ENCODE results near the gene FAM89A. TPM values are rescaled to one million over a fixed set of nuclear protein-coding genes. Genes with fewer than 3 reads are reported as not detected.

FAM89A gene
- total RNA-seq, 1 experiment from 2014 or later: 1.5 TPM

- Mint-ChIP-seq H3K4me1 (peaks cover 8% of the 10 kb centered on the region in 2 experiments), H3K4me3 (no peak overlapping the region), H3K36me3 (ENCODE audit: insufficient read depth in 1 of 3, low read depth in 3 of 3) (no peaks in the 10 kb centered on the region), H3K27ac (no peak overlapping the region), H3K9me3 (no peaks in the 10 kb centered on the region), H3K27me3 (ENCODE audit: low read depth) (peaks cover 92% of the 10 kb centered on the region)
- H2BK12ac ChIP-seq (ENCODE audit: insufficient read length, low read depth, low read length): no peak overlapping the region
- H3K9me3 ChIP-seq (ENCODE audit: control insufficient read depth, low read depth, low read length): no peaks in the 10 kb centered on the region
- no peaks in the 10 kb centered on the region for H3K4me1 ChIP-seq (ENCODE audit: insufficient read depth, low read length)
- H3K56ac ChIP-seq (ENCODE audit: insufficient read length, low read depth, low read length): no peak overlapping the region
- no peak overlapping the region for H3K18ac ChIP-seq (ENCODE audit: insufficient read length, low read depth, low read length)
- WGBS (ENCODE audit: extremely low coverage, insufficient read length, low lambda C conversion rate): no CpG with 5 or more reads among the region's 7 CpGs
- H3K27me3 ChIP-seq (ENCODE audit: insufficient read depth, low read length): peaks cover 12% of the 10 kb centered on the region; the same call in 1 of the 2 replicates
- H3K14ac ChIP-seq (ENCODE audit: insufficient read depth, low read length): no peak overlapping the region
- H4K91ac ChIP-seq (ENCODE audit: insufficient read length, low read depth, low read length): no peak overlapping the region
- H3K23me2 ChIP-seq (ENCODE audit: insufficient read length, low read depth, low read length, poor library complexity, severe bottlenecking): no peaks in the 10 kb centered on the region
- no peak overlapping the region for H2AK5ac ChIP-seq (ENCODE audit: insufficient read length, low read length)
- H3K9ac ChIP-seq (ENCODE audit: extremely low read depth, insufficient read length, low read length): no peak overlapping the region
- no peaks in the 10 kb centered on the region for H3K79me1 ChIP-seq (ENCODE audit: insufficient read depth, low read depth, low read length, poor library complexity, severe bottlenecking)
- no peak overlapping the region for H3K23ac ChIP-seq (ENCODE audit: insufficient read length, low read depth, low read length)
- no peak overlapping the region for H3K27ac ChIP-seq (ENCODE audit: insufficient read length, low read depth, low read length)
- no peaks in the 10 kb centered on the region for H3K79me2 ChIP-seq (ENCODE audit: insufficient read depth, low read length)
- H4K5ac ChIP-seq (ENCODE audit: insufficient read length, low read depth, low read length): no peak overlapping the region
- no peak overlapping the region for H3K4me2 ChIP-seq (ENCODE audit: insufficient read depth, insufficient read length, low read length)
- no peak overlapping the region for H2BK15ac ChIP-seq (ENCODE audit: low read depth, low read length)
- H4K20me1 ChIP-seq (ENCODE audit: control insufficient read depth, insufficient read depth, insufficient read length): no peaks in the 10 kb centered on the region
- TF ChIP-seq CTCF (conservative IDR thresholded peaks at IDR 0.05): no peak
- no peak overlapping the region for H2BK20ac ChIP-seq (ENCODE audit: low read depth, low read length, poor library complexity, severe bottlenecking)
- no peak overlapping the region for H4K8ac ChIP-seq (replicated peaks; ENCODE audit: insufficient read length, low read depth, low read length)
- H2AFZ ChIP-seq (ENCODE audit: low read length): no peak overlapping the region
- H2BK5ac ChIP-seq (ENCODE audit: insufficient read length, low read length): no peak overlapping the region
- H2BK120ac ChIP-seq (ENCODE audit: low read depth, low read length, poor library complexity, severe bottlenecking): no peak overlapping the region
- H3T11ph ChIP-seq (ENCODE audit: low read length): no peak overlapping the region
- no peak overlapping the region for H3K4ac ChIP-seq (ENCODE audit: low read depth, low read length)
- no peak for DNase-seq
Measured at GRCh38 chr1:231032963-231033362, 7.1 kb downstream of the FAM89A start.
